Upper lobe of left lung (tissue), 6 donors: Measurements from ENCODE around the gene RIPK3. TPM values are rescaled to one million over a fixed set of nuclear protein-coding genes. Genes with fewer than 3 reads are reported as not detected.

Experiments used
- ATAC-seq, 2 donors: fragments of 200-7000 bp; cut with Tn5 transposase; one replicate each; pipeline ENCODE4 v1.9.1; 2022; ENCODE audit warnings: mild to moderate bottlenecking in 2 of 2, moderate library complexity in 2 of 2; ENCODE audit not compliant: low FRiP score in 2 of 2
- DNase-seq, 2 donors: peaks; one replicate each; pipeline ENCODE4 v3.0.0-alpha.2; 2019 to 2020
- H3K27ac ChIP-seq, 4 donors: fragments of 200-600 bp; sonication (generic); one replicate each; pipeline ENCODE4 v1.5.1; 2016 to 2019
- H3K27me3 ChIP-seq, 4 donors: fragments of 200-600 bp; sonication (generic); one replicate each; pipeline ENCODE4 v1.5.1; 2017 to 2019
- H3K36me3 ChIP-seq, 4 donors: fragments of 200-600 bp; sonication (generic); one replicate each; pipeline ENCODE4 v1.5.1; 2016 to 2019
- H3K4me1 ChIP-seq, 4 donors: fragments of 200-600 bp; sonication (generic); one replicate each; pipeline ENCODE4 v1.5.1; 2018 to 2019
- H3K4me3 ChIP-seq, 4 donors: fragments of 200-600 bp; sonication (generic); one replicate each; pipeline ENCODE4 v1.5.1; 2017 to 2019; ENCODE audit warnings: mild to moderate bottlenecking in 2 of 4, moderate library complexity in 1 of 4
- H3K9me3 ChIP-seq, 4 donors: fragments of 200-600 bp; sonication (generic); one replicate each; pipeline ENCODE4 v1.5.1; 2018 to 2019
- CTCF ChIP-seq, 6 experiments: fragments of 450-650 bp in 4 of 6; fragments of 200-600 bp in 2 of 6; sonication (generic) in 2 of 6; IDR thresholded peaks; one replicate each; pipeline ENCODE4 v1.5.1; 2016 to 2019; ENCODE audit warnings: antibody characterized with exemption in 6 of 6
- EP300 ChIP-seq, 4 donors: sonication (generic); formaldehyde crosslinking; IDR thresholded peaks; one replicate each; pipeline ENCODE4 v1.5.1; 2017; ENCODE audit warnings: antibody characterized with exemption in 4 of 4, control low read depth in 2 of 4
- POLR2A ChIP-seq, 4 donors: fragments of 450-650 bp; IDR thresholded peaks; one replicate each; pipeline ENCODE4 v1.5.1; 2016 to 2017; ENCODE audit warnings: antibody characterized with exemption in 4 of 4, mild to moderate bottlenecking in 2 of 4
- POLR2AphosphoS5 ChIP-seq, 2 donors: sonication (generic); formaldehyde crosslinking; IDR thresholded peaks; one replicate each; pipeline ENCODE4 v1.5.1; 2017; ENCODE audit warnings: antibody characterized with exemption in 2 of 2
- WGBS, 2 donors: methylation state at CpG; one replicate each; pipeline ENCODE4 v1.1.5; 2017 to 2018; 5-methylcytosine and 5-hydroxymethylcytosine counted together
- total RNA-seq, 6 donors: library from RNA; depleted of rRNA in 4 of 6; stranded (reverse); fragments of >200 nt in 4 of 6; gene quantifications; one replicate each; pipeline versions ENCODE4 v1.1.0 to v1.2.1, GENCODE V29; 2016 to 2021
- donor health status: DM: no; HTN: no; CAD: no; lungs with moderate emphysema.
- donor health status: DM: no; HTN: yes; CAD: no; lungs with severe emphysema.

The RIPK3 gene
- total RNA-seq, 6 donors from 2014 or later = 16.1 to 92.2 (median 29.1) TPM

DNA sequence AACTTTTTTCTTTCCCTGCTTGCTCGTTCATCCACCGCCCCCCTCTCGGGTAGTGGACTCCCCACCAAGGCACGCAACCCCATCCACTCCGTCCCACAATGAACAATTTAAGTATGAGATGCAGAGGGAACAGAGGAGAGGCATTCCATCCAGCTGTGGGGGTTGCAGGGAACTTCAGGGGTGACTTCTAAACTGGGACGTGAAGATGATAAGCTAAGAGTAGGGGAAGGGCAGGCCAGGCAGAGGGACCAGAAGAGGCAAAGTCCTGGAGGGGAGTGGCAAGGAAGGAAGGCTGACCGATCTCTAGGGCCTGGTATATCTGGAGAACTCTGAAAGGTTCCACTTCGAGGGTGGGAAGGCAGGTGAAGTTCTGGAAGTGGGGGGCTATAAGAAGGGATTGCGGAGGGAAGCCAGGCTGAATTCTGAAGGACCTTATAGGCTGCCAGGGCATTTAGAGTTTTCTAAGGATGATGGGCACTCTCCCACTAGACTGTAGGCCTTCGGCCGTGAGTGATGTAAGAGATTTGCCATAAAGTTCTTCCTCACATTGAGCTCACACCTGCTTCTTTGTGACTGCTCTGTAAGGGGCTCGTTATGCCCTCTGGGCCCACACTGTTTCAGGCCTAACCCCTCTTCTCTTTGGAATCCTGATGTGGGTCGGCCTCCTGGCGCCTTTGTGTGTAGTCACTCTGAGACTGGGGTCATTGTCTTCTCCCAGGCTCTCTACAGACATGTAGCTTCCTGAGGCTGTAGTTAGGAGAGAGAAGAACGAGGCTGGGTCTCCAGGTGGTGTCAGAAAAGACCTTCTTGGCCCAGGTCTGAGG, 40.3 kb upstream of the RIPK3 start:
- no peaks in the 10 kb centered on the region for H3K9me3 ChIP-seq
- no peak for DNase-seq
- ATAC-seq = no peak
- H3K4me1 ChIP-seq = peaks cover 0 to 7% (median 2%) of the 10 kb centered on the region in 4 donors
- H3K27ac ChIP-seq = no peak overlapping the region
- no peaks in the 10 kb centered on the region for H3K27me3 ChIP-seq
- WGBS, 2 donors = 89 to 90% methylated on average over 15 of the region's 15 CpGs
- no peak overlapping the region for H3K4me3 ChIP-seq
- TF ChIP-seq EP300 (IDR thresholded peaks at IDR 0.05) (no peak), CTCF (IDR thresholded peaks at IDR 0.05) (no peak), POLR2AphosphoS5 (IDR thresholded peaks at IDR 0.05) (no peak), POLR2A (IDR thresholded peaks at IDR 0.05) (no peak)
- H3K36me3 ChIP-seq = peaks cover 0 to 4% (median 0%) of the 10 kb centered on the region in 4 donors

- no peaks in the 10 kb centered on the region for H3K9me3 ChIP-seq
- H3K4me1 ChIP-seq = peaks cover 0 to 7% (median 2%) of the 10 kb centered on the region in 4 donors
- H3K36me3 ChIP-seq = peaks cover 0 to 4% (median 0%) of the 10 kb centered on the region in 4 donors
- no peak overlapping the region for H3K4me3 ChIP-seq
- H3K27ac ChIP-seq = no peak overlapping the region
- no peaks in the 10 kb centered on the region for H3K27me3 ChIP-seq
- no peak for TF ChIP-seq POLR2AphosphoS5 (IDR thresholded peaks at IDR 0.05)
- TF ChIP-seq CTCF (IDR thresholded peaks at IDR 0.05) = no peak
- no peak for TF ChIP-seq POLR2A (IDR thresholded peaks at IDR 0.05)
- TF ChIP-seq EP300 (IDR thresholded peaks at IDR 0.05) = no peak
- DNase-seq = no peak
- 80 to 81% methylated on average over 7 of the region's 7 CpGs for WGBS, 2 donors
- ATAC-seq = no peak
These were observed 39.5 kb upstream of the RIPK3 start for GRCh38 chr14:24378981-24379906.

DNA sequence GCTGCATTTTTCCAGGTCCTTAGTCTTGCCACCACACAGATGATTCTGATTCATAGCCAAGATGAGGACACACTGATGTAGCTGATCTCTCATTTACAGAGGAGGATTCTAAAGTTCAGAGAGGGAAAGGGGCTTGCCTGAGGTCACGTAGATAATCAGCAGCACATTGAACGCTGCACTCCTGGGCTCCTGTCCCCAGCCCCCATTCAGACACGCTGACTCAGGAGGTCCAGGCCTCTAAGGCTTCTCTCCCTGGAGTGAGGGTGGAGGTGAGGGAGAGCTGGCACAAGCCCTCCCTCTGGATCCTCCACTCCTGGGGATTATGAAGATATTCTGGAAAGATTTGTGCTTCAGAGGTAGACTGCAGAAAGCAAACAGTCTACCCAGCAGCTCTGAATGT, 38.5 kb upstream of the RIPK3 start:
- Histone ChIP-seq H3K27ac (no peak overlapping the region), H3K4me1 (peaks cover 0 to 7% (median 2%) of the 10 kb centered on the region in 4 donors), H3K27me3 (no peaks in the 10 kb centered on the region), H3K36me3 (peaks cover 0 to 4% (median 0%) of the 10 kb centered on the region in 4 donors), H3K4me3 (no peak overlapping the region), H3K9me3 (no peaks in the 10 kb centered on the region)
- ATAC-seq (no peak), DNase-seq (no peak)
- 80 to 93% methylated on average over 1 to 3 of the region's 3 CpGs for WGBS, 2 donors
- TF ChIP-seq POLR2AphosphoS5 (IDR thresholded peaks at IDR 0.05) = no peak
- no peak for TF ChIP-seq POLR2A (IDR thresholded peaks at IDR 0.05)
- TF ChIP-seq EP300 (IDR thresholded peaks at IDR 0.05) = no peak
- TF ChIP-seq CTCF (IDR thresholded peaks at IDR 0.05) = no peak

- no peak for TF ChIP-seq CTCF (IDR thresholded peaks at IDR 0.05)
- TF ChIP-seq POLR2AphosphoS5 (IDR thresholded peaks at IDR 0.05) = no peak
- TF ChIP-seq POLR2A (IDR thresholded peaks at IDR 0.05) = no peak
- TF ChIP-seq EP300 (IDR thresholded peaks at IDR 0.05) = no peak
- Histone ChIP-seq H3K4me1 (peaks cover 0 to 7% (median 2%) of the 10 kb centered on the region in 4 donors), H3K4me3 (no peak overlapping the region), H3K27me3 (no peaks in the 10 kb centered on the region), H3K27ac (no peak overlapping the region), H3K36me3 (peaks cover 0 to 4% (median 0%) of the 10 kb centered on the region in 4 donors), H3K9me3 (no peaks in the 10 kb centered on the region)
- 61 to 70% methylated on average over 2 of the region's 2 CpGs for WGBS, 2 donors
- peak; percentile 6 to 12 for ATAC-seq
- no peak for DNase-seq
These were observed 37.9 kb upstream of the RIPK3 start for GRCh38 chr14:24377657-24378056.
